NCI-H748 (cell line): ENCODE results near the gene RPL22.
"Not testable (repeated sequence)": the region's sequence is repeated elsewhere in the genome, so short reads cannot be mapped to it uniquely, and the experiment has no call there.

Source experiments
- DNase-seq: peaks from one replicate; lab custom pipeline; 2025; ENCODE audit not compliant: unreplicated experiment; lab: John Stamatoyannopoulos, UW

RPL22 gene

GRCh38 chr1:6234502-6235295 is 35.3 kb upstream of the RPL22 start:
- DNase-seq, result no peak

DNA sequence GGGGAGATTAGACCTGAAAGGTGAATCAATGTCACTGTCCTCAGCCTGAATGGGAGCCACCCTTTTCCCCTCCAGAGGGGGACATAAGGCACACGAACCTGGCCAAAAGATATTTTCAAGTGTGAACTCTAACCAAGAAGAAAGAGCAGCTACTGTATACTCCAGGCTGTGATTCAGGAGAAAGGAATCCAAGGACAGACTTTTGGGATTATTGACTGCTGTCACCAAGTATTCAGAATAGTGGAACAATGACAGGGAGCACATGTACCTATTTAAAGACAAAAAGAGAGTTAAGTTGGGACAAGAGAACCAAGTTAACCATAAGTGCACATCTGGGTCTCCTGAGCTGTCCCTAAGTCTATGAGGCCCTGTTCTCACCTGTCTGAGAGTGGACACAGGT is 34.0 kb upstream of the RPL22 start:
- no peak for DNase-seq

DNA sequence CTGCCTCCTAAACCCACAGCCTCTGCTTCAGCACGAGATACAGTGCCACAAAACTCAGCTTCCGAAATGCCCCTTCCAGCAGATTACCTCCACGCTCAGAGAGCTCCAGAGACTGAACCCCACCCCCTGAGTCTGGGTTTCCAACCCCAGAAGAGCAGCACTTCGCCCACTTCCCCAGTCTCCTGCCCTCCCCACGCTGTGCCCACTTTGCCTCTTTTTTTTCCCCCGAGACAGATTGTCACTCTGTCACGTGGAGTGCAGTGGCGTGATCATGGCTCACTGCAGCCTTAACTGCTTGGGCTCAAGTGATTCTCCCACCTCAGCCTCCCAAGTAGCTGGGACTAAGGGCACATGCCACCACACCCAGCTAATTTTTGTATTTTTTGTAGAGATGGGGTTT is 26.3 kb upstream of the RPL22 start:
- no peak for DNase-seq

GRCh38 chr1:6224718-6225117 is 25.3 kb upstream of the RPL22 start:
- DNase-seq, result no peak

- DNase-seq, result no peak
Observed at GRCh38 chr1:6223617-6224016, 24.2 kb upstream of the RPL22 start.

DNA sequence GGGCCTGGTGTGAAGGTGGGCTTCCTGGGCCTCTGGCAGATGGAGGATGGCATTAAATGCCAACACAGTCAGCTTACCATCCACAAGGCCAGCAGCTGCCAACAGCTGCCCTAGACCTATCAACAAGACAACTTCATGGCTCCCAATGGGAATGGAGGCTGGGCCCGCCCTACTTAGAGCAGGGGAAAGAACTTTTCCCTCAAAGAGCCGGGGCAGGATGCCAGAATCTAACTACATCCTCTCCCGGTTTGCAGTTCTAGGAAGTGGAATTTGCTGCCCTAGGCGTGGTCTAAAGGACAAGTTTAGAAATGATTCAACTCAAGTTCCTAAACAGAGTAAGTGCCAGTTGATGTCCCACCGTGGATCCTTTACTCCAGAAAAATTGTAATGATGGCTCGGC is 23.2 kb upstream of the RPL22 start:
- DNase-seq, result no peak

GRCh38 chr1:6221210-6221784 is 21.9 kb upstream of the RPL22 start:
- DNase-seq, result no peak

GRCh38 chr1:6220236-6220635 is 20.8 kb upstream of the RPL22 start:
- DNase-seq, result no peak

DNA sequence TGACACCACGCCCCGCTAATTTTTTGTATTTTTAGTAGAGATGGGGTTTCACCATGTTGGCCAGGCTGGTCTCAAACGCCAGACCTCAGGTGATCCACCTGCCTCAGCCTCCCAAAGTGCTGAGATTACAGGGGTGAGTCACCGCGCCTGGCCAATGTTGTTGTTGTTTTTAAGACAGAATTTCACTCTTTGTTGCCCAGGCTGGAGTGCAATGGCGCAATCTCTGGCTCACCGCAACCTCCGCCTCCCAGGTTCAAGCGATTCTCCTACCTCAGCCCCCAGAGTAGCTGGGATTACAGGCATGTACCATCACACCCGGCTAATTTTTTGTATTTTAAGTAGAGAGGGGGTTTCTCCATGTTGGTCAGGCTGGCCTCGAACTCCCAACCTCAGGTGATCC is 20.2 kb upstream of the RPL22 start:
- not testable (repeated sequence) for DNase-seq

GRCh38 chr1:6218375-6219164 is 19.2 kb upstream of the RPL22 start:
- DNase-seq, result no peak

DNA sequence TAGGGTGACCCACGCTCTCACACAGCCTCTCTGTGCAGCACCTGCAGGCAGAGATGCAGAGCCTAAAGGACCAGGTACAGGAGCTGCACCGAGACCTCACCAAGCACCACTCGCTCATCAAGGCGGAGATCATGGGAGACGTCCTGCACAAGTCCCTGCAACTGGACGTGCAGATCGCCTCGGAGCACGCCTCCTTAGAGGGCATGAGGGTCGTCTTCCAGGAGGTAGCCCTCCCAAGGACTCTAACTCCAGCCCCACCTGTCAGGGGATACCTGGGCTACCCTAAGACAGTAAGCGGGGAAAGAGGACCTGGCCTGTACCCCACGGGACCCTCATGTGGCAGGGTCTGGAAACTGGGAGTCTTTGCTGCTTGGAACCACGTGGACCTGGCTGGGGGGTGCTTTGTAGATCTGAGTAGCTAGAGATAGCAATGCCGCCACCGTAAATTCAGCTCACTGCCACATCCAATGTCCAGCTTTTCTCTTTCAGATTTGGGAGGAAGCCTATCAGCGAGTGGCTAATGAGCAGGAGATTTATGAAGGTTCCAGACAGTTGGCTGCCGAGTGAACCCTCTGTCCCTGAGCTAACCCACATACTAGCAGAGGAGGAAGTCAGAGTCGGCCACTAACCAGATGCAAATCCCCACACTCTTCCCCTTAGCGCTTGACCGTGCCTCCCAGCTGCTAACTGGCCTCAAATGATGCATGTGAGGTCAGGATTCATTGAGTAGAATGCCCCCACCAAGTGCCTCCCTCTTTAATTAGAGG is 13.0 kb upstream of the RPL22 start:
- DNase-seq, result no peak

- no peak for DNase-seq
Observed at GRCh38 chr1:6211731-6212130, 12.3 kb upstream of the RPL22 start.

DNA sequence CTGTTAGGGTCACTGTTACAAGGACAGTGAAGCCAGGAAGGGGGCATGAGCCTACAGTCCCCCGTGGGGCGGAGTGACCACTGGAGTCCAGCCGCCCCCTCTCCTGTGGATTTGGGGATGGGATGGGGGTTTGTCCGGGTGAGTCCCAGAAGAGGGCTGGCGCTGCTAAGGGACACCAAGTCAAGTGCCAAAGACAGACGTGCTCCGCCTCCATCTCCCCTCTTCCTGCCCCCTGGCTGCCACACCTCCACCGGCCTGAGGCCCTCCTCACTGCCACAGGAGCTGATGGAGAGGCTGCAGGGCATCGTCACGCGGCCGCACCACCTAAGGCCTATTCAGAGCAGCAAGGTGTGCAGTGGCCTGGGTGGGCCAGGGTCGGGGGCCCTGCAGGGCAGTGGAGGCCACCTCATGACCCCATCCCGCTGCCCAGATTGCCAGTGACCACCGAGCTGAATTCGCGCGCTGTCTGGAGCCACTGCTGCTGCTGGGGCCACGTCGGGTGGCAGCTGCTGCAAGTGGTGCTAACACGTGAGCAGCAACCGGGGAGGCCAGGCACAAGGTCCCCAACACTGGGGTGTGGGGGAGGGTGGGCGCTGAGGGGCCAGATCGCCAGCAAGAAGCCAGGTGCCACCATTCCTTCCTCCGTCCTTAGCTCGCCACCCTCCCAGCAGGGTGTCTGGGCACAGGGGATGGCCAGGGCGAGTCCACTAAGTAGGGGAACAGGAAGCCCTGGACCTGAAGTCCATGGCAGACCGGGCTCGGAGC is 11.4 kb upstream of the RPL22 start:
- no peak for DNase-seq

DNA sequence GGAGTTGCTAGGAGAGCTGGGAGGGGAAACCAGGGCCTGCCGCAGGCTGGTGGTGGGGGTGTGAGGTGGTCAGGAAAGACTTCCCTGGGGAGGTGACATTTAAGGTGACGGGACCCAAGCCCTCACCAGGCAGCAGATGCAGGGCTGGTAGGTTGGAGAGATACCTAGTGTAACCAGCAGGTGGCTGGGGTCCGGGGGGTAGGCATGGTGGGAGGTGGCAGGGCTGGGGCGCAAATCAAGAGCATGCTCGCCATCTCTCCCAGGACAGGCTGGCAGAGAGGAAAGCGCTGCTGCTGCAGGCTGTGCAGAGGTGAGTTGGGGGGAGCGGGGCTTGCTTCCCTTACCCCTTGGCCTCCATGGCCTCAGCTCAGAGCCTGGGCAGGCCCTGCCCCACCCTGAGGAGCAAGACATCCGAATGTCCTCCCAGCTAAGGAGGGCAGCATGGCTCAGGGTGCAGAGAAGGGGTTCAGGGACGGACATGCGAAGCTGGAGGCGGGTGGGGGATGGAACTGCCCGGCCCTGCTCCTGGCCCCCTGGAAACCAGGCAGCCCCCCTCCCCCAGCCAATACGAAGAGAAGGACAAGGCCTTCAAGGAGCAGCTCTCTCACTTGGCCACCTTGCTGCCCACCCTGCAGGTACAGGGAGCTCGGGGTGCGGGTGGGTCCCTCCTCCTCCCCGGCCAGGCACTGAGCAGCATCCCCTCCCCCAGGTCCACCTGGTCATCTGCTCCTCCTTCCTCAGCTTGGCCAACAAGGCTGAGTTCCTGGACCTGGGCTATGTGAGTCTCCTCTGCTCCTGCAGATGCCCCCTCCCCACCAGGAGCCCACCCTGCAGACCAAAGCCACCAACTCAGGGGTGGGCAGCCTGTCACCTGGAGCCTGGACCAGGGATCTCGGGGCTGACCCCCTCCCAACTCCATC is 10.5 kb upstream of the RPL22 start:
- no peak for DNase-seq

- DNase-seq, result no peak
Observed at GRCh38 chr1:6208723-6209660, 9.6 kb upstream of the RPL22 start.

DNA sequence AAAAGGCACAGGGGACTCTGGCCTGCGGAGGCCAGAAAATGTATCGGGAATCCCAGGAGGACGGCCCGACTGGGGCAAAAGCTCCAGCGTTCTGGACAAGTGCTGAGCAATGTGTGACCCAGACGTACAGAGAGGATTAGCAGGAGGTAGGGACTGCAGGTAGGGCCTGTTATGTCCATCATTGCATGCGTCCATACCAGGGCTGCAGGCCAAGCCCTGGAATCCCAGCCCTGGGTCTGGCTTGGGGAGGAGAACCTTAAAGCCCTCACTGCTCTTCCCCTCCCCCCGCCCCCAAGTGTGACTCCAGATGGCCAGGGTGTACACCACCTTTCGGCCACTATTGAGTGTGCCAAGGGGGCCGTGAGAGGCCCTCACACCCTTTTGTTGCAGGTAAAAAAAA is 8.5 kb upstream of the RPL22 start:
- DNase-seq, result no peak

DNA sequence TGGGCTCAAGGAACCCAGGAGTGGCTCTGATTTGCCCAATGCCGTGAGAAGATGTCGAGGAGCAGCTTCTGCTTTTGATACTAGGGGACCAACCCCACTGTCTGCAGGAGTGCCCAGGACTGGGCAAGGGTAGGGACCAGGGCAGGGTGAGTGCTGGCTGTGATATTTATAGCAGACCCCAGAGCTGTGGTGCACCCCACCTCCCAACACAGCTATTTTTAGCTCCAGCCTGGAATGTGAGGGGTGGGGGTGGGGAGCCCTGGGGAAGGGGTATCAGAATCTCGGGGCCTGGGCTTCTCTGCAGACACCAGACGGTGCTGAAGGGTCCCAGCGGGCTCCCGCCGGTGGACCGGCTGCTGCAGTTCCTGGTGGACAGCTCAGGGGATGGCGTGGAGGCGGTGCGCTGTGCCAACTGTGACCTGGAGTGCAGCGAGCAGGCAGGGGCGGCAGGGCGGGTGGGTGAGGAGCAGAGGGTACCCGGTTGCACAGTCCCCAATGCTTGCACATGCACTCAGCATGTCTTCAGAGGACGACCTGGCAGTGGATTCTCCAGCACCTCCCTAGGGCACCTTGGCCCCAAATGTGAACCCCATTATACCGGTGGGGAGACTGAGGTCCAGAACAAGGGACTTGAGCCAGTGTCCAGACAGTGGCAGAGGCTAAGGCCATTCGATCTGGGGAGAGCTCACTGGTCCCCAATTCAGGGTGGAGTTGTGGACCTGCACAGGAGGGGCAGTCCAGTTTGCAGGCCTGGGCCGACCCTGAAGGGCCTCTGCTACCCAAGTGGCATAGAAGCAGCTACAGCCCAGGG is 7.9 kb upstream of the RPL22 start:
- DNase-seq, result no peak

DNA sequence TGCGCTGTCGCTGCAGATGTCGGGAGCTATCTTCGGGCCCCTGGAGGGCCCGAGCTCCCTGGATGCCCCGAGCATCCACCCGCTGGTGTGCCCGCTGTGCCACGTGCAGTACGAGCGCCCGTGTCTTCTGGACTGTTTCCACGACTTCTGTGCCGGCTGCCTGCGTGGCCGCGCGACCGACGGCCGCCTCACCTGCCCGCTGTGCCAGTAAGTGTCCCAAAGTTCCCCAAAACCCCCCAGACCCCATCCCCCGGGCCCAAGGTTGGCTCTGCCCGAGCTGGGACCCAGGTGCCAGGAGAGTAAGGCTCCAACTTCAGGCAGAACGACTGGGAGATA is 7.1 kb upstream of the RPL22 start:
- no peak for DNase-seq
